IPS-20b (cell line): ENCODE results near the gene ANO1.
"Not testable (repeated sequence)": the region's sequence is repeated elsewhere in the genome, so short reads cannot be mapped to it uniquely, and the experiment has no call there.

Source experiments
- H3K27ac ChIP-seq: one replicate; pipeline ENCODE4 v1.5.1; 2013; ENCODE audit warnings: low read length
- H3K27me3 ChIP-seq: 2 replicates; pipeline ENCODE4 v1.6.1; 2013; ENCODE audit warnings: mild to moderate bottlenecking, low read length, inconsistent platforms; ENCODE audit not compliant: insufficient read depth
- H3K36me3 ChIP-seq: 2 replicates; pipeline ENCODE4 v1.6.1; 2013; ENCODE audit warnings: low read depth, mild to moderate bottlenecking, inconsistent platforms, low read length, moderate library complexity; ENCODE audit not compliant: insufficient read depth
- H3K4me1 ChIP-seq: 2 replicates; pipeline ENCODE4 v1.6.1; 2013; ENCODE audit warnings: mild to moderate bottlenecking, control low read depth, inconsistent platforms, low read length, moderate library complexity; ENCODE audit not compliant: insufficient read depth
- H3K4me3 ChIP-seq: 2 replicates; pipeline ENCODE4 v1.5.1; 2013; ENCODE audit warnings: mild to moderate bottlenecking, low read length, inconsistent platforms
- H3K9ac ChIP-seq: 2 replicates; pipeline ENCODE4 v1.6.1; 2013; ENCODE audit warnings: low read depth, mild to moderate bottlenecking, inconsistent platforms, low read length, moderate library complexity
- H3K9me3 ChIP-seq: 2 replicates; pipeline ENCODE4 v1.6.1; 2013; ENCODE audit warnings: mild to moderate bottlenecking, low read depth, low read length, inconsistent platforms; ENCODE audit not compliant: insufficient read depth

Gene ANO1

DNA sequence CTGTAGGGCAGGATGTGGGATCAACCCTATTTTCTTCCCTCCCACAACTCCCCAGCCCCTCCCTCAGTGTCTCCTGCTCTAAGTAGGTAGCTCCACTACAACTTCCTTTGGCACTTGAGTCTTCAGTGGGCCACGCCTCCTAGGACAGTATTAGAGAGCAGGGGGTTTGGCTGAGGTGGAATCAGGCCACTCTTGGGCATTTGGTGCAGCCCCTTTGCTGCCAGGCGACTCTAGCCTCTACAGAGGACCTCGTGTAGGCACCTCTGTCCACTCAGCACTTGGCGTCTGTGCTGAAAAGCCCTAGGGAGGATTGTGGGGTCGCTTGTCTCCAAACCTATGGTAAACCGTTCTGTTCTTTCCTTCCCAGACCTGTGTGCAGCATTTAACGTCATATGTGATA, 127.6 kb downstream of the ANO1 start:
- no peaks in the 10 kb centered on the region for H3K9me3 ChIP-seq
- no peaks in the 10 kb centered on the region for H3K27me3 ChIP-seq
- H3K9ac ChIP-seq: no peak overlapping the region
- H3K36me3 ChIP-seq: peaks cover 37% of the 10 kb centered on the region
- H3K27ac ChIP-seq: no peak overlapping the region
- peaks cover 16% of the 10 kb centered on the region for H3K4me1 ChIP-seq
- no peak overlapping the region for H3K4me3 ChIP-seq

DNA sequence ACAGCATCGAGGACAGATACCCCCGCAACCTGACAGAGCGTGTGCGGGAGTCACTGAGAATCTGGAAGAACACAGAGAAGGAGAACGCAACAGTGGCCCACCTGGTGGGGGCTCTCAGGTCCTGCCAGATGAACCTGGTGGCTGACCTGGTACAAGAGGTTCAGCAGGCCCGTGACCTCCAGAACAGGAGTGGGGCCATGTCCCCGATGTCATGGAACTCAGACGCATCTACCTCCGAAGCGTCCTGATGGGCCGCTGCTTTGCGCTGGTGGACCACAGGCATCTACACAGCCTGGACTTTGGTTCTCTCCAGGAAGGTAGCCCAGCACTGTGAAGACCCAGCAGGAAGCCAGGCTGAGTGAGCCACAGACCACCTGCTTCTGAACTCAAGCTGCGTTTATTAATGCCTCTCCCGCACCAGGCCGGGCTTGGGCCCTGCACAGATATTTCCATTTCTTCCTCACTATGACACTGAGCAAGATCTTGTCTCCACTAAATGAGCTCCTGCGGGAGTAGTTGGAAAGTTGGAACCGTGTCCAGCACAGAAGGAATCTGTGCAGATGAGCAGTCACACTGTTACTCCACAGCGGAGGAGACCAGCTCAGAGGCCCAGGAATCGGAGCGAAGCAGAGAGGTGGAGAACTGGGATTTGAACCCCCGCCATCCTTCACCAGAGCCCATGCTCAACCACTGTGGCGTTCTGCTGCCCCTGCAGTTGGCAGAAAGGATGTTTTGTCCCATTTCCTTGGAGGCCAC, 128.3 kb downstream of the ANO1 start:
- Histone ChIP-seq H3K27ac (no peak overlapping the region), H3K4me3 (no peak overlapping the region), H3K36me3 (peaks cover 37% of the 10 kb centered on the region), H3K27me3 (no peaks in the 10 kb centered on the region), H3K4me1 (peaks cover 16% of the 10 kb centered on the region), H3K9ac (no peak overlapping the region), H3K9me3 (no peaks in the 10 kb centered on the region)

DNA sequence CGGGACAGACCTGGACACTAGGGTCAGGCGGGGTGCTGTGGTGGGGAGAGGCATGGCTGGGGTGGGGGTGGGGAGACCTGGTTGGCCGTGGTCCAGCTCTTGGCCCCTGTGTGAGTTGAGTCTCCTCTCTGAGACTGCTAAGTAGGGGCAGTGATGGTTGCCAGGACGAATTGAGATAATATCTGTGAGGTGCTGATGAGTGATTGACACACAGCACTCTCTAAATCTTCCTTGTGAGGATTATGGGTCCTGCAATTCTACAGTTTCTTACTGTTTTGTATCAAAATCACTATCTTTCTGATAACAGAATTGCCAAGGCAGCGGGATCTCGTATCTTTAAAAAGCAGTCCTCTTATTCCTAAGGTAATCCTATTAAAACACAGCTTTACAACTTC, 128.9 kb downstream of the ANO1 start:
- peaks cover 37% of the 10 kb centered on the region for H3K36me3 ChIP-seq
- H3K9me3 ChIP-seq: no peaks in the 10 kb centered on the region
- no peaks in the 10 kb centered on the region for H3K27me3 ChIP-seq
- peaks cover 16% of the 10 kb centered on the region for H3K4me1 ChIP-seq
- H3K9ac ChIP-seq: no peak overlapping the region
- H3K4me3 ChIP-seq: no peak overlapping the region
- H3K27ac ChIP-seq: no peak overlapping the region

DNA sequence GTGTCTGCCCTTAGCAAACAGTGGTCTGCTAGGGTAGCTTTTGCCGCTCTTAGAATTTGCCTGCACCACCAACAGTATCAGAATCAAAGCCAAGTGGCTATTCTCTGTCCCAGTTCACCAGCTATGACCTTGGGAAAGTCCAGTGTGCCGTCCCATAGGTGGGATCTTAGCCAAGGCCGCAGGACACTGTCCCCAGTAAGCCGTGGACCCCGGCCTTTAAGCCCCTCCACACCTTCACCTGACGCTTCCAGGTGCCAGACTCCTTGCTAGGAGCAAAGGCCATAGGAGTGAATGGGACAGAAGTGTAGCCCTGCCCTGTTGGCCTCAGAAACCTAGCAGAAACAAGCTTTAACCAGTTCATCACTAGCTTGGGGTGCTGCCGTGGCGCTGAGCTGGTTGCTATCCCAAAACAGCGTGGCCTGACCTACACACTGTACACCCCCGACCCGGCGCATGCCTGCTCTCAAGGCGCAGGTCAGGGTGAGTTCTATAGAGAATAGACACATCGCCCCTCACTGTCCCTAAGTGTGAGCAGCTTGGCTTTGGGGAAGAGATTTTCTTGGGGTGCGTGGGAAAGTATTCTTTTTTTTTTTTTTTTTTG, 129.5 kb downstream of the ANO1 start:
- H3K4me1 ChIP-seq: peaks cover 19% of the 10 kb centered on the region
- H3K27ac ChIP-seq: no peak overlapping the region
- no peak overlapping the region for H3K9ac ChIP-seq
- no peak overlapping the region for H3K4me3 ChIP-seq
- no peaks in the 10 kb centered on the region for H3K27me3 ChIP-seq
- H3K9me3 ChIP-seq: no peaks in the 10 kb centered on the region
- peaks cover 37% of the 10 kb centered on the region for H3K36me3 ChIP-seq

DNA sequence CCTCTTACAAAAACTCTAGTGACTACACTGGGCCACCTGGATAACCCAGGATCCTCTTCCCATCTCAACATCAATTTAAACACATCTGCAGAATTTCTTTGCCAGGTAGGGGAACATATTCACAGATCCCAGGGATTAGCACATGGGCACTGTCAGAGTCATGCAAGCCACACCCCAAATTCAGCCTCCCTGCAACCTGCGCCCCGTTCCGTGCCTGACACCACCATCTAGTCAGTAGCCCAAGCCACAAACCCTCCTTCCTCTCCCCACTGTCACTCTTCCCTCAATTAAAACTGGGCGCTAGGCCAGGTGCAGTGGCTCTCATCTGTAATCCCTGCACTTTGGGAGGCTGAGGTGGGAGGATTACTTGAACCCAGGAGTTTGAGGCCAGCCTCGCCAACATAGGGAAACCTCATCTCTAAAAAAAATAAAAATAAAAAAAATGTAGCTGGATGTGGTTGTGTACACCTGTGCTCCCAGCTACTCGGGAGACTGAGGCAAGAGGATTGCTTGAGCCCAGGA, 131.3 kb downstream of the ANO1 start:
- no peaks in the 10 kb centered on the region for H3K9me3 ChIP-seq
- H3K9ac ChIP-seq: no peak overlapping the region
- H3K4me3 ChIP-seq: no peak overlapping the region
- no peaks in the 10 kb centered on the region for H3K27me3 ChIP-seq
- peaks cover 37% of the 10 kb centered on the region for H3K36me3 ChIP-seq
- H3K4me1 ChIP-seq: peaks cover 14% of the 10 kb centered on the region
- H3K27ac ChIP-seq: no peak overlapping the region

DNA sequence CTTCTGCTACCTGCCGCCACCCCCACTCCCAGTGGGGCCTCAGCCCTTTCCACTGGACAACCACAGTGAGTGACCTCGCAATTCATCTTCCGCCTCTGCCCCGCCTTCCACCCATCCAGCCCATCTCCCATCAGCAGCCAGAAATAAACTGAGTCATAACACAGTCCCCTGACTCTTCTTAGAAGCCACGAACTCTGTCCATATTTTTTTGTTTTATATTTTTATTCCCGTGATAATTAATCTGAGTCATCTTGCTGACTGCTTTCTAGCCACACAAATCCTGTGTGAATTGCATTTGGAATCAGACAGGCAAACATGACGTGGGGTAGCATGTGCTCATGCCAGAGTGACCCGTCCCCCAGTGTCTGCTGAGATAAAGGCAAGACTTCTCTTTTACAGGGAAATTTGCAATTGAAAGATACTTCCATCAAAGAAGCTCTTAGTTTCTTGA, 132.0 kb downstream of the ANO1 start:
- no peaks in the 10 kb centered on the region for H3K27me3 ChIP-seq
- H3K27ac ChIP-seq: no peak overlapping the region
- H3K9me3 ChIP-seq: no peaks in the 10 kb centered on the region
- H3K36me3 ChIP-seq: peaks cover 32% of the 10 kb centered on the region
- no peak overlapping the region for H3K4me3 ChIP-seq
- H3K4me1 ChIP-seq: peaks cover 8% of the 10 kb centered on the region; the same call in 1 of the 2 replicates
- H3K9ac ChIP-seq: no peak overlapping the region

DNA sequence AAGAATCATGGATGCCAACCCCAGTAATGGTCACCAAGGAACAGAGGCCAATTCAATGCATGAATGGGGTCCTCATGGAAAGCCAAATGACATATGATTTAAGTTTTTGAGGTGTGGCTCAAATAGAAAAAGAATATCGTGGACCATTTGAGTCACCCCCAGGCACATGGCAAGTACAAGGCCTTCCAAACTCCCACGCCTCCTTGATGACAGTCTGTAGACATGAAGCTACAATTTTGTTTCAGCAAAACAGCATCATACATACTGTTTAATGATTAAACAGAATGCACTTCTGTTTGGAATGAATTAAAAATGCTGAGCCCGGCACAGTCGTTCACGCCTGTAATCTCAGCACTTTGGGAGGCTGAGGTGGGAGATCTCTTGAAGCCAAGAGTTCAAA, 132.4 kb downstream of the ANO1 start:
- Histone ChIP-seq H3K27me3 (no peaks in the 10 kb centered on the region), H3K4me1 (0 out of 2 replicates have a peak, but pooled peaks cover 7% of the 10 kb centered on the region), H3K36me3 (peaks cover 28% of the 10 kb centered on the region), H3K27ac (no peak overlapping the region), H3K9me3 (no peaks in the 10 kb centered on the region), H3K9ac (no peak overlapping the region), H3K4me3 (no peak overlapping the region)

DNA sequence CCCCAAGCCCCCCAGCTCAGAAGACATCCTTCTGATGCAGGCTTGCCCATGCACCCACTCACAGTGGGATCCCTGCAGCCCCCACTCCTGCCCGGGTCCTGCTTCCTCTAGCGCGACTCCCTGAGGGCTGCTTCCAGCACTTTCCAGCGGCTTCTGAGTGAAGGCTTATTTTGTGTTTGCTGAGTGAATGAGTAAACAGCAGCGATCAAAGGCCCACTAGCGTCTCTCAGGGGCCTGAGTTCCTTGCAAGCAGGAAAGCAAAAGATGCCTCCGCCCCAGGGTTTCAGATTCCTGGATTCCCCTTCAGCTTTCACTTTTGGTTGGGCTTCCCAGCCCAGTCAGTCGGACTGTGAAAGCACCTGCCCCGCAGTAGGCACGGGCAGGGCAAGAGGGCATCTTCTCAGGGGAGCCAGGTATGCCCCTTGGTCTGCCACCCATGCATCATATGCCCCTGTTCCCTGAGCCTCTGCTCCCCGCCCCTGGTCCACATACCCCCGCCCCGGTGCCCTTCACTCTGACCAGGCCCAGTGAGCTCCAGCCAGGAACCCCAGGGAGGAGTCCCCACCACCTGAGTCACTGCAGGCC, 134.2 kb downstream of the ANO1 start:
- H3K27me3 ChIP-seq: no peaks in the 10 kb centered on the region
- H3K9ac ChIP-seq: no peak overlapping the region
- no peak overlapping the region for H3K27ac ChIP-seq
- H3K9me3 ChIP-seq: no peaks in the 10 kb centered on the region
- H3K36me3 ChIP-seq: peaks cover 10% of the 10 kb centered on the region
- peaks cover 7% of the 10 kb centered on the region; the same call in 1 of the 2 replicates for H3K4me1 ChIP-seq
- no peak overlapping the region for H3K4me3 ChIP-seq

DNA sequence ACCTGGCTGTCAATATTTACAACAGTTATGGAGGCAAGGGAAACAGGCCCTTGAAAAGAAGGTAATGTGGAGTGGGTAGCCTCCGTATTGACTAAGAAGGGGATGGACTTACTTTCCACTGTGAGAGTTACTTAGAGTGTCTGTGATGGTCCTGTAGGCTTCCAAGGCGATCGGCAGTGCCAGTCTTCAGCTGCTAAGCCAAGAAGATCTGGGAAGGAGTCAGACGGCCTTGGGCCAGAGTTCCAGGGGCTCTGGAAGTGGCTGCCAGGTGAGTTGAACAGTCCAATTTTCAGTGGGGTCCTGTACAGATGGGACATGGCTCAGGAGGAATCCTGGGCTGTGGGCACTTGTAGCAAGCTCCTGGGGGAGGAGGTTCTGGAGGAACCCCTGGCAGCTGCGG, 139.3 kb downstream of the ANO1 start:
- not testable (repeated sequence) for H3K9ac ChIP-seq, H3K27me3 ChIP-seq, H3K9me3 ChIP-seq, H3K27ac ChIP-seq, H3K4me3 ChIP-seq, H3K36me3 ChIP-seq
- peaks cover 14% of the 10 kb centered on the region for H3K4me1 ChIP-seq

DNA sequence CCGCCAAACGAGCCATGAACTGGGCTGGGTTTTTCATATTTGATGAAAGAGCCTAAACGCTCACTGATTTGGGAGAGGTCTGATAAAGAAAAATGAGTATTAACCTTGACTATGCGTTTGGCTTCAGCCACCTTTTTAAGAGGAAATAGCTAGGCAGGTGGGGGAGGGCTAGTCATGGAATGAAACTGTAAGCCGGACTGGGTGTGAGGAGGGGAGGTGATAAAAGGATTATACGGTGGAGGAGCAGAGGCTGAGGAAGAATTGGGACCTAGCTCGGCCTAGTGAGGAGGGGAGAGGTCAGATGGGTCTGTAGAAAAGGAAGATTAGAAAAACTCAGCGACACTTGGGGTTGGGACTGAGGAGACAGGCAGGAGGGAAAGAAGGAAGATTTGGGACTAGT, 140.0 kb downstream of the ANO1 start:
- peaks cover 11% of the 10 kb centered on the region for H3K4me1 ChIP-seq
- H3K27me3 ChIP-seq, H3K27ac ChIP-seq, H3K36me3 ChIP-seq, H3K4me3 ChIP-seq, H3K9me3 ChIP-seq, H3K9ac ChIP-seq: not testable (repeated sequence)

DNA sequence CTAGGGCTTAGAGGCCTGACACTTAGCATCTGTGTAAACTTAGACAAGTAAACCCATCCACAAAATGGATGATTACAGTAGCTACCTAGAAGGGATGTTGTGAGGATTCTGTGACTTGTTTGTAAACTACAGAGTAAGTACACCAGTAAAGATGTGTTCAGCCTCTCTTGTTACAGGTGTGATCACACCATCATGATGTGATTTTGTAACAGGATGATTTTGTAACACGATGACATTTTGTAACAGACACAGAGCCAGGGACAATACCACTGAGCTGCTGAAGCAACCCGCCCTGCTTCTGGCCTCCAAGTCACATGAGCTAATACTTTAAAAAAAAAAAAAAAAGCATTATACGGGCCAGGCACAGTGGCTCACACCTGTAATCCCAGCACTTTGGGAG, 142.0 kb downstream of the ANO1 start:
- no peak overlapping the region for H3K27ac ChIP-seq
- peaks cover 11% of the 10 kb centered on the region for H3K4me1 ChIP-seq
- no peak overlapping the region for H3K9ac ChIP-seq
- no peak overlapping the region for H3K4me3 ChIP-seq
- no peaks in the 10 kb centered on the region for H3K36me3 ChIP-seq
- H3K9me3 ChIP-seq: no peaks in the 10 kb centered on the region
- H3K27me3 ChIP-seq: no peaks in the 10 kb centered on the region

DNA sequence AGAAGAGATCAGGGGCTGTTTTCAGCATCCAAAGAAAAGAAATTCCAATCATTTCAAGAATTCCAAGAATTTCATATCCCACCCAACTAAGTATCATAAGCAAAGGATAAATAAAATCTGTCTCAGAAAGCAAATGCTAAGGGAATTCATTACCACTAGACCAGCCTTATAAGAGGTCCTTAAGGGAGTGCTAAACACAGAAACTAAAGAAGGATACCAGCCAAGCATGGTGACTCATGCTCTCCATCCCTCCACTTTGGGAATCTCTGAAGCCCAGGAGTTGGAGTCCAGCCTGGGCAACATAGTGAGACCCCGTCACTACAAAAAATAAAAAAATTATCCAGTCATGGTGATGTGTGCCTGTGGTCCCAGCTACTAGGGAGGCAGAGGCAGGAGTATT, 142.8 kb downstream of the ANO1 start:
- Histone ChIP-seq H3K36me3 (no peaks in the 10 kb centered on the region), H3K4me1 (peaks cover 11% of the 10 kb centered on the region), H3K9ac (no peak overlapping the region), H3K27ac (no peak overlapping the region), H3K27me3 (no peaks in the 10 kb centered on the region), H3K9me3 (no peaks in the 10 kb centered on the region), H3K4me3 (no peak overlapping the region)
